ENCODE results near the gene ASTN2.

DNA sequence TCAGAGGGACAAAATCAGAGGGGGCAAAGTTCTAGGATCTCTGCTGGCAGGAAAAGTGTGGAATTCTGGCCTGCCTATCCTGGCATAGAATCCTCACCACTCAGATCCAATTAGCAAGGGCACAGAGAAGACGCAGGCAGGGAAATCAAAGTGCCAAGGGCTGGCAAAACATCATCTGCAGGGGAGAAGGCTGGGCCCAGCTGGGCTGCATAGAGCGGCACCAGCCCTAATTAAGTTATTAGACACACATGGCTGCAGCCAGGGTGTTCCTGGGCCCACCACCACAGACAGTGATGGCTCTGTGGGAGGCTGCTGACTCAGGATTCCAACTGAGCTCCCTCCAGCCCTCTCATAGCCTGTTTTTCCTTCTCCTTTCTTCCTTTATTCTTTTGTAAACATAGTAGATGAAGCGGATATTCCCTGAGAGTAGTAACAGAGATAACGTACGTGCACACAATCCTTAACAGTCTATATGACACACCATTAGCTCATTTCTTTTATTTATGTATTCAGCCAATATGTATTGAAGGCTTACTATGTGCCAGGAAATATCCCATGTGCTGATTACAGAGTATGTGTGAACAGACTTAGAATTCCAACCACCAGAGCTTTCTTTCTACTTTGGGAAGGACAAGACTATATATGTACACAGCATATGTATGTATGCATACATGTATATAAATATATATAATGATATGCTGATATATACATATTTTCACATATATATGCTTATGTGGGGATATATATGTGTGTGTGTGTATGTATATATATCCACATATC lies 236.1 kb downstream of the ASTN2 start:
- TF ChIP-seq, protein P1, sequence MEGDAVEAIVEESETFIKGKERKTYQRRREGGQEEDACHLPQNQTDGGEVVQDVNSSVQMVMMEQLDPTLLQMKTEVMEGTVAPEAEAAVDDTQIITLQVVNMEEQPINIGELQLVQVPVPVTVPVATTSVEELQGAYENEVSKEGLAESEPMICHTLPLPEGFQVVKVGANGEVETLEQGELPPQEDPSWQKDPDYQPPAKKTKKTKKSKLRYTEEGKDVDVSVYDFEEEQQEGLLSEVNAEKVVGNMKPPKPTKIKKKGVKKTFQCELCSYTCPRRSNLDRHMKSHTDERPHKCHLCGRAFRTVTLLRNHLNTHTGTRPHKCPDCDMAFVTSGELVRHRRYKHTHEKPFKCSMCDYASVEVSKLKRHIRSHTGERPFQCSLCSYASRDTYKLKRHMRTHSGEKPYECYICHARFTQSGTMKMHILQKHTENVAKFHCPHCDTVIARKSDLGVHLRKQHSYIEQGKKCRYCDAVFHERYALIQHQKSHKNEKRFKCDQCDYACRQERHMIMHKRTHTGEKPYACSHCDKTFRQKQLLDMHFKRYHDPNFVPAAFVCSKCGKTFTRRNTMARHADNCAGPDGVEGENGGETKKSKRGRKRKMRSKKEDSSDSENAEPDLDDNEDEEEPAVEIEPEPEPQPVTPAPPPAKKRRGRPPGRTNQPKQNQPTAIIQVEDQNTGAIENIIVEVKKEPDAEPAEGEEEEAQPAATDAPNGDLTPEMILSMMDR (IDR thresholded peaks at IDR 0.05 in 2 of 3, conservative IDR thresholded peaks at IDR 0.05 in 1 of 3; ENCODE audit: borderline replicate concordance in 1 of 3, insufficient read depth in 1 of 3, low read depth in 2 of 3, low read length in 2 of 3): no peak
- TF ChIP-seq EZH2phosphoT487 (IDR thresholded peaks at IDR 0.05; ENCODE audit: borderline replicate concordance): no peak
- TF ChIP-seq MAX (IDR thresholded peaks at IDR 0.05): no peak
- no peak for TF ChIP-seq POLR2A (IDR thresholded peaks at IDR 0.05; ENCODE audit: borderline replicate concordance, extremely low read depth, insufficient read depth, insufficient read length)
- TF ChIP-seq, protein P2, sequence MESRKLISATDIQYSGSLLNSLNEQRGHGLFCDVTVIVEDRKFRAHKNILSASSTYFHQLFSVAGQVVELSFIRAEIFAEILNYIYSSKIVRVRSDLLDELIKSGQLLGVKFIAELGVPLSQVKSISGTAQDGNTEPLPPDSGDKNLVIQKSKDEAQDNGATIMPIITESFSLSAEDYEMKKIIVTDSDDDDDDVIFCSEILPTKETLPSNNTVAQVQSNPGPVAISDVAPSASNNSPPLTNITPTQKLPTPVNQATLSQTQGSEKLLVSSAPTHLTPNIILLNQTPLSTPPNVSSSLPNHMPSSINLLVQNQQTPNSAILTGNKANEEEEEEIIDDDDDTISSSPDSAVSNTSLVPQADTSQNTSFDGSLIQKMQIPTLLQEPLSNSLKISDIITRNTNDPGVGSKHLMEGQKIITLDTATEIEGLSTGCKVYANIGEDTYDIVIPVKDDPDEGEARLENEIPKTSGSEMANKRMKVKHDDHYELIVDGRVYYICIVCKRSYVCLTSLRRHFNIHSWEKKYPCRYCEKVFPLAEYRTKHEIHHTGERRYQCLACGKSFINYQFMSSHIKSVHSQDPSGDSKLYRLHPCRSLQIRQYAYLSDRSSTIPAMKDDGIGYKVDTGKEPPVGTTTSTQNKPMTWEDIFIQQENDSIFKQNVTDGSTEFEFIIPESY (IDR thresholded peaks at IDR 0.05; ENCODE audit: extremely low read depth, insufficient replicate concordance, low read length): no peak
